GM12873 (cell line): ENCODE data around the gene MPZL1.

ENCODE experiments used
- CTCF ChIP-seq: IDR thresholded peaks from 2 replicates; pipeline ENCODE4 v1.5.1; 2012; ENCODE audit warnings: low read depth, mild to moderate bottlenecking, moderate library complexity, low read length, control low read depth; ENCODE audit not compliant: insufficient read depth; ENCODE audit errors: missing control alignments

The MPZL1 gene

GRCh38 chr1:167678422-167678821 is 43.4 kb upstream of the MPZL1 start:
- no peak for TF ChIP-seq CTCF

GRCh38 chr1:167678838-167679237 is 42.9 kb upstream of the MPZL1 start:
- no peak for TF ChIP-seq CTCF

- TF ChIP-seq CTCF: no peak
These were observed 42.1 kb upstream of the MPZL1 start for GRCh38 chr1:167679714-167680113.

- no peak for TF ChIP-seq CTCF
These were observed 40.8 kb upstream of the MPZL1 start for GRCh38 chr1:167681024-167681423.

GRCh38 chr1:167681451-167682098 is 40.2 kb upstream of the MPZL1 start:
- TF ChIP-seq CTCF: no peak

GRCh38 chr1:167683226-167683625 is 38.6 kb upstream of the MPZL1 start:
- TF ChIP-seq CTCF: no peak

- no peak for TF ChIP-seq CTCF
These were observed 37.9 kb upstream of the MPZL1 start for GRCh38 chr1:167683641-167684502.
